ENCODE measurements around the gene ASS1.

The ASS1 gene

DNA sequence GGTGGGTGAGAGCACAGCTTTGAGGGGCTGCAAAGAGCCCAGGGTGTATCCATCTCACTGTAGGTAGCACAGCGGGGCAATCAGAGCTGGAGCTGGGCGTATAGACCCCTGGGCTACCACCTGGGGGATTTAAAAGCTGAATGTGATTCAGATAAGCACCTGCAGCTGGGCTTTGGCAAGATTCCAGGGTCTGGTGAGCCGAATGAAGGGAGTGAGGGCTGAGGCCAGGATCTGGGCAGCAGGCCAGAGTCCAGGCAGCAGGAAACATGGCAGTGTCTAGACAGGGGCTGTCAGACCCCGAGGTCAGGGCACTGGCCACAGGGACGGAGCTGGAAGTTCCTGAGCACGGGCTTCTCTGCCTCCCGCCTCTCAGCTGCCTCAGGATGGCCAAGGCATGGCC lies 8.7 kb downstream of the ASS1 start:
- TF ChIP-seq, protein P1, sequence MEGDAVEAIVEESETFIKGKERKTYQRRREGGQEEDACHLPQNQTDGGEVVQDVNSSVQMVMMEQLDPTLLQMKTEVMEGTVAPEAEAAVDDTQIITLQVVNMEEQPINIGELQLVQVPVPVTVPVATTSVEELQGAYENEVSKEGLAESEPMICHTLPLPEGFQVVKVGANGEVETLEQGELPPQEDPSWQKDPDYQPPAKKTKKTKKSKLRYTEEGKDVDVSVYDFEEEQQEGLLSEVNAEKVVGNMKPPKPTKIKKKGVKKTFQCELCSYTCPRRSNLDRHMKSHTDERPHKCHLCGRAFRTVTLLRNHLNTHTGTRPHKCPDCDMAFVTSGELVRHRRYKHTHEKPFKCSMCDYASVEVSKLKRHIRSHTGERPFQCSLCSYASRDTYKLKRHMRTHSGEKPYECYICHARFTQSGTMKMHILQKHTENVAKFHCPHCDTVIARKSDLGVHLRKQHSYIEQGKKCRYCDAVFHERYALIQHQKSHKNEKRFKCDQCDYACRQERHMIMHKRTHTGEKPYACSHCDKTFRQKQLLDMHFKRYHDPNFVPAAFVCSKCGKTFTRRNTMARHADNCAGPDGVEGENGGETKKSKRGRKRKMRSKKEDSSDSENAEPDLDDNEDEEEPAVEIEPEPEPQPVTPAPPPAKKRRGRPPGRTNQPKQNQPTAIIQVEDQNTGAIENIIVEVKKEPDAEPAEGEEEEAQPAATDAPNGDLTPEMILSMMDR (IDR thresholded peaks at IDR 0.05; ENCODE audit: control insufficient read depth, insufficient read depth, low read depth, low read length, missing control alignments), result no peak
- no peak overlapping the region for H3K4me3 ChIP-seq (ENCODE audit: control insufficient read depth, low read depth, low read length)
- no peak for DNase-seq (ENCODE audit: low read depth)

DNA sequence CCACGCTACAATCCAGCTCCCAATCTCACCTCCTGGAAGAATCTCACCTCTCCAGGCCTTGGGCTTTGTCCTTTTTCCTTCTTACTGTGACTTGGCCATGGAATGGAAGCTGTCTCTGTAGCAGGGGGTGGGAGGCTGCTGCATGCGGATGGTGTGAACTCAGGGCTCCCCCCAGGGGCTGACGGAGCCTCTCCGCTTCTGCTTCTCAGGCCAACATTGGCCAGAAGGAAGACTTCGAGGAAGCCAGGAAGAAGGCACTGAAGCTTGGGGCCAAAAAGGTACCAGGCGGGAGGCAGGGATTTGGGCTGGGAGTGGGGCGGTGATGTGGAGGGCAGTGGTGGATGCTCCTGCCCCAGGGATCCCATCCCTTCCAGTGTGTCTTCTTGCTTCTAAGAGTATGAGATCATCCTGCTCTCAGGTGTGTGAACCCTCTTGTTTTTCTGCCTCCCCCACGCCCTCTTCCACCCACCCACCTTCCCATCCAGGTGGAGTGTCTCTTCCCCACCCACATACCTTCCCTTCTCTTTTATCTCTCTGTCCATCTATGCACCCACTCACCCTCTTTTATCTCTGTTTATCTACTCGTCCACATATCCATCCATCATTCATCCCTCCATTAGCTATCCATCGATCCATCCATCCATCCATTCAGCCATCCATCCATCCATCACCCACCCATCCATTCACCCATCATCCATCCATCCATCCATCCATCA lies 9.5 kb downstream of the ASS1 start:
- TF ChIP-seq, protein P1 (IDR thresholded peaks at IDR 0.05; ENCODE audit: control insufficient read depth, insufficient read depth, low read depth, low read length, missing control alignments), result no peak
- no peak overlapping the region for H3K4me3 ChIP-seq (ENCODE audit: control insufficient read depth, low read depth, low read length)

DNA sequence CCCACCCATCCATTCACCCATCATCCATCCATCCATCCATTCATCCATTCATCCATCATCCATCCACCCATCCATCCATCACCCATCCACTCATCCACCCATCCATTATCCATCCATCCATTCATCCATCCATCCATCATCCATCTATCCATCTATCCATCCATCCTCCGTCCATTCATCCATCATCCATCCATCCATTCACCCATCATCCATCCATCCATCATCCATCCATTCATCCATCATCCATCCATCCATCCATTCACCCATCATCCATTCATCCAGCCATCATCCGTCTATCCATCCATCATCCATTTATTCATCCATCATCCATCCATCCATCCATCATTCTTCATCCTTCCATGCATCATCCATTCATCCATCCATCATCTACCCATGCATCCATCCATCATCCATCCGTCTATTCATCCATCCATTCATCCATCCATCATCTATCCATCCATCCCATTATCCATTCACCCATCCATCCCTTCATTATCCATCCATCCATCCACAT lies 10.1 kb downstream of the ASS1 start:
- TF ChIP-seq, protein P1 (IDR thresholded peaks at IDR 0.05; ENCODE audit: control insufficient read depth, insufficient read depth, low read depth, low read length, missing control alignments), result no peak

More for the DNA sequence above, 9.5 kb downstream of the ASS1 start:
- DNase-seq (ENCODE audit: low read depth), result no peak

DNA sequence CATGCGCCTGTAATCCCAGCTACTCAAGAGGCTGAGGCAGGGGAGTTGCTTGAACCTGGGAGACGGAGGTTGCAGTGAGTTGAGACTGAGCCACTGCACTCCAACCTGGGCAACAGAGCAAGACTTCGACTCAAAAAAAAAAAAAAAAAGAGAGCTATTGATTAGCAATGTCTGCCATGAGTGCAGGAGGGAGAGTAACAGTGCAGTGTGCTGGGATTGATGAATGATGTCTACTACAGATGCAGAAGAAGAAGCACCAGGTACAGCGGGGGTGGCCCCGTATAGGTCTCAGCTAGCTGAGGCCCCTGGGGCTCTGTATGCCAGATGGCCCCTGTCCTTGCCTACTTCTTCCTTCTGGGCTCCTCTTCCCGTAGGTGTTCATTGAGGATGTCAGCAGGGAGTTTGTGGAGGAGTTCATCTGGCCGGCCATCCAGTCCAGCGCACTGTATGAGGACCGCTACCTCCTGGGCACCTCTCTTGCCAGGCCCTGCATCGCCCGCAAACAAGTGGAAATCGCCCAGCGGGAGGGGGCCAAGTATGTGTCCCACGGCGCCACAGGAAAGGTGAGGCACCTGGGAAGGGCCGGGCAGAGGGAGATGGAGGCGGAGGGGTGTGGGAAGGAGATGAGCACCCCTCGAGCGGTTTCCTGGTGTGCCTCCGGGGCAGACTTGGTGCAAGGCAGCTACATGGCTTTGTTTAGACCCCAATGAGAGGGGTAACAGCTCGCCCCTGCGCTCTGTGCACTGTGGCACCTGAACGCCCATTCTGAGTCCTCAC lies 13.5 kb downstream of the ASS1 start:
- TF ChIP-seq, protein P1 (IDR thresholded peaks at IDR 0.05; ENCODE audit: control insufficient read depth, insufficient read depth, low read depth, low read length, missing control alignments), result no peak
- no peak overlapping the region for H3K4me3 ChIP-seq (ENCODE audit: control insufficient read depth, low read depth, low read length)
- DNase-seq (ENCODE audit: low read depth), result no peak

More for the DNA sequence above, 10.1 kb downstream of the ASS1 start:
- no peak for DNase-seq (ENCODE audit: low read depth)
- H3K4me3 ChIP-seq (ENCODE audit: control insufficient read depth, low read depth, low read length), result no peak overlapping the region

DNA sequence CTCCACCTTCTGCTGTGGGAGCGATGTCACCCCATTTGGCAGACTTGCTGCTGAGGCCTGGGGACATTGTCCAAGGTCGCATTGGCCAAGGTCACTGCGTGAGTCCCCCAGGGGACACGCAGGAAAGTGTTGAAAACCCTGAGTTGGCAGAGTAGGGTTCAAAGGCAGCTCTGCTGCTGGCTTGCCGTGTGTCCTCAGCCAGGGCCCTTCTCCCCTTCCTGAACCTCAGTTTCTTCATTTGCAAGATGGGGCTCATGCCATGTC lies 14.0 kb downstream of the ASS1 start:
- no peak for DNase-seq (ENCODE audit: low read depth)
- no peak overlapping the region for H3K4me3 ChIP-seq (ENCODE audit: control insufficient read depth, low read depth, low read length)
- TF ChIP-seq, protein P1 (IDR thresholded peaks at IDR 0.05; ENCODE audit: control insufficient read depth, insufficient read depth, low read depth, low read length, missing control alignments), result no peak

DNA sequence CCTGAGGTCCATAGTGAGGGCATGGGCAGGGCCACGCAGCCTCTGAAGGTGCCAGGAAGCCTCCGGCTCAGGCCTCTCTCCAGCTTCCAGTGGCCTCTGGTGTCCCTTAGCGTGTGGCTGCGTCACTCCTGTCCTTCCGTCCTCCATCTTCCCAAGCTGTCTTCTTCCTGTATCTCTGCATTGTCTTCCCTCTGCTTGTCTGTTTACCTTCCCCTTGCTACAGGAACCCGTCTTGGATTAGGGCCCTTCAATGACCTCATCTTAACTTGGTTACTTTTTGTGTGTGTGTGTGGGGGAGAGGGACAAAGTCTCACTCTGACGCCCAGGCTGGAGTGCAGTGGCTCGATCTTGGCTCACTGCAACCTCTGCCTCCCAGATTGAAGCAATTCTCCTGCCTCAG lies 14.4 kb downstream of the ASS1 start:
- H3K4me3 ChIP-seq (ENCODE audit: control insufficient read depth, low read depth, low read length), result no peak overlapping the region
- TF ChIP-seq, protein P1 (IDR thresholded peaks at IDR 0.05; ENCODE audit: control insufficient read depth, insufficient read depth, low read depth, low read length, missing control alignments), result no peak
- no peak for DNase-seq (ENCODE audit: low read depth)
